ENCODE data around the gene RNF150.
A peak's percentile ranks its signal among the peaks of the same experiment; 100 is the strongest.
"Not testable (repeated sequence)": the region's sequence is repeated elsewhere in the genome, so short reads cannot be mapped to it uniquely, and the experiment has no call there.

Gene RNF150

GRCh38 chr4:140857111-140857510 lies 276.2 kb downstream of the RNF150 start:
- DNase-seq, result no peak

GRCh38 chr4:140856621-140857062 lies 276.6 kb downstream of the RNF150 start:
- peak; percentile 32 for DNase-seq

GRCh38 chr4:140854168-140854567 lies 279.1 kb downstream of the RNF150 start:
- DNase-seq, result no peak

GRCh38 chr4:140851804-140852203 lies 281.5 kb downstream of the RNF150 start:
- DNase-seq, result no peak

GRCh38 chr4:140851032-140851636 lies 282.1 kb downstream of the RNF150 start:
- DNase-seq, result peak; percentile 62

- DNase-seq, result no peak
These were observed 283.7 kb downstream of the RNF150 start for GRCh38 chr4:140849526-140849925.

GRCh38 chr4:140846736-140847135 lies 286.5 kb downstream of the RNF150 start:
- no peak for DNase-seq

- no peak for DNase-seq
These were observed 289.2 kb downstream of the RNF150 start for GRCh38 chr4:140844061-140844460.

- DNase-seq, result no peak
These were observed 292.1 kb downstream of the RNF150 start for GRCh38 chr4:140841186-140841585.

- no peak for DNase-seq
These were observed 293.1 kb downstream of the RNF150 start for GRCh38 chr4:140839888-140840790.

- DNase-seq, result no peak
These were observed 293.9 kb downstream of the RNF150 start for GRCh38 chr4:140839406-140839805.

- DNase-seq, result no peak
These were observed 295.5 kb downstream of the RNF150 start for GRCh38 chr4:140837736-140838135.

GRCh38 chr4:140834839-140835495 lies 298.3 kb downstream of the RNF150 start:
- no peak for DNase-seq

GRCh38 chr4:140833280-140833679 lies 300.0 kb downstream of the RNF150 start:
- no peak for DNase-seq

- DNase-seq, result no peak
These were observed 303.4 kb downstream of the RNF150 start for GRCh38 chr4:140829825-140830224.

- DNase-seq, result no peak
These were observed 306.6 kb downstream of the RNF150 start for GRCh38 chr4:140826701-140827027.

GRCh38 chr4:140820520-140820919 lies 312.7 kb downstream of the RNF150 start:
- DNase-seq, result not testable (repeated sequence)

GRCh38 chr4:140819610-140820009 lies 313.7 kb downstream of the RNF150 start:
- DNase-seq, result no peak

GRCh38 chr4:140818433-140818832 lies 314.8 kb downstream of the RNF150 start:
- no peak for DNase-seq

GRCh38 chr4:140816806-140817510 lies 316.3 kb downstream of the RNF150 start:
- DNase-seq, result no peak

- DNase-seq, result no peak
These were observed 319.5 kb downstream of the RNF150 start for GRCh38 chr4:140813804-140814203.

- no peak for DNase-seq
These were observed 320.4 kb downstream of the RNF150 start for GRCh38 chr4:140812916-140813315.

- no peak for DNase-seq
These were observed 321.8 kb downstream of the RNF150 start for GRCh38 chr4:140811429-140811828.

Data from EL (cell line).